IMR-90 (cell line): ENCODE measurements around the gene SLC5A7.

Experiments
- BHLHE40 ChIP-seq: fragments of 150-350 bp; IDR thresholded peaks from 2 replicates; pipeline ENCODE4 v1.6.1; 2016; ENCODE audit warnings: mild to moderate bottlenecking, low read depth, low read length
- CEBPB ChIP-seq: IDR thresholded peaks from 2 replicates; pipeline ENCODE4 v1.6.1; 2012; ENCODE audit warnings: low read depth, low read length, improper control_type of control experiment
- MXI1 ChIP-seq: IDR thresholded peaks from 2 replicates; pipeline ENCODE4 v1.6.1; 2012; ENCODE audit warnings: low read depth, mild to moderate bottlenecking, low read length, moderate library complexity, borderline replicate concordance
- NFE2L2 ChIP-seq: fragments of 150-350 bp; IDR thresholded peaks from 2 replicates; pipeline ENCODE4 v1.6.1; 2016; ENCODE audit warnings: low read depth, mild to moderate bottlenecking, low read length
- POLR2A ChIP-seq: IDR thresholded peaks from 2 replicates; pipeline ENCODE4 v1.6.1; 2012; ENCODE audit warnings: mild to moderate bottlenecking, low read depth, low read length
- RAD21 ChIP-seq: IDR thresholded peaks from 2 replicates; pipeline ENCODE4 v1.6.1; 2012; ENCODE audit warnings: low read length, improper control_type of control experiment
- RFX5 ChIP-seq: IDR thresholded peaks from 2 replicates; pipeline ENCODE4 v1.8.0; 2012; ENCODE audit warnings: low read depth, mild to moderate bottlenecking, low read length, moderate library complexity
- SMC3 ChIP-seq: fragments of 150-350 bp; IDR thresholded peaks from 2 replicates; pipeline ENCODE4 v1.6.1; 2016; ENCODE audit warnings: low read depth, mild to moderate bottlenecking, antibody characterized with exemption, low read length, moderate library complexity
- TF ChIP-seq, protein P1 (sequence below): conservative IDR thresholded peaks from 2 replicates; pipeline ENCODE4 v1.5.1; 2012; ENCODE audit warnings: mild to moderate bottlenecking, low read depth, low read length, improper control_type of control experiment

GRCh38 chr2:108023776-108024175 is 37.5 kb downstream of the SLC5A7 start:
- TF ChIP-seq, protein P1, sequence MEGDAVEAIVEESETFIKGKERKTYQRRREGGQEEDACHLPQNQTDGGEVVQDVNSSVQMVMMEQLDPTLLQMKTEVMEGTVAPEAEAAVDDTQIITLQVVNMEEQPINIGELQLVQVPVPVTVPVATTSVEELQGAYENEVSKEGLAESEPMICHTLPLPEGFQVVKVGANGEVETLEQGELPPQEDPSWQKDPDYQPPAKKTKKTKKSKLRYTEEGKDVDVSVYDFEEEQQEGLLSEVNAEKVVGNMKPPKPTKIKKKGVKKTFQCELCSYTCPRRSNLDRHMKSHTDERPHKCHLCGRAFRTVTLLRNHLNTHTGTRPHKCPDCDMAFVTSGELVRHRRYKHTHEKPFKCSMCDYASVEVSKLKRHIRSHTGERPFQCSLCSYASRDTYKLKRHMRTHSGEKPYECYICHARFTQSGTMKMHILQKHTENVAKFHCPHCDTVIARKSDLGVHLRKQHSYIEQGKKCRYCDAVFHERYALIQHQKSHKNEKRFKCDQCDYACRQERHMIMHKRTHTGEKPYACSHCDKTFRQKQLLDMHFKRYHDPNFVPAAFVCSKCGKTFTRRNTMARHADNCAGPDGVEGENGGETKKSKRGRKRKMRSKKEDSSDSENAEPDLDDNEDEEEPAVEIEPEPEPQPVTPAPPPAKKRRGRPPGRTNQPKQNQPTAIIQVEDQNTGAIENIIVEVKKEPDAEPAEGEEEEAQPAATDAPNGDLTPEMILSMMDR: no peak
- TF ChIP-seq RAD21 (no peak), CEBPB (no peak), POLR2A (no peak), RFX5 (no peak), NFE2L2 (no peak), SMC3 (no peak), MXI1 (no peak), BHLHE40 (no peak)
